Measurements from ENCODE around the gene TMEM144.

DNA sequence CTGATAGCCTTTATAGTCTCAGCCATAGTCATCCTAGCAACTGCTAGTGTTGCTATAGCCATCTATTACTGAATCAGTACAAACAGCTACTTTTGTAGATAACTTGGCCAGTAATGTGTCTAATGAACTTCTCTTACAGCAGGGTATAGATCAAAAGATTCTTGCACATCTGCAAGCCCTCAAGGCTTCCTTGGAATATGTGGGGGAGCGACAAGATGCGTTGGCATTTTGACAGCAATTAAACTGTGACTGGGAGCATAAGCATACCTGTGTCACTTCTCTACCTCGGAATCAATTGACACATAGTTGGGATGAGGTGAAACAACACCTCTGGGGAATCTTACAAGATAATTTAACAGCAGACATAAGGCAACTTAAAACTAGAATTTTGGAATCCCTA lies 87.6 kb downstream of the TMEM144 start:
- TF ChIP-seq, protein P1, sequence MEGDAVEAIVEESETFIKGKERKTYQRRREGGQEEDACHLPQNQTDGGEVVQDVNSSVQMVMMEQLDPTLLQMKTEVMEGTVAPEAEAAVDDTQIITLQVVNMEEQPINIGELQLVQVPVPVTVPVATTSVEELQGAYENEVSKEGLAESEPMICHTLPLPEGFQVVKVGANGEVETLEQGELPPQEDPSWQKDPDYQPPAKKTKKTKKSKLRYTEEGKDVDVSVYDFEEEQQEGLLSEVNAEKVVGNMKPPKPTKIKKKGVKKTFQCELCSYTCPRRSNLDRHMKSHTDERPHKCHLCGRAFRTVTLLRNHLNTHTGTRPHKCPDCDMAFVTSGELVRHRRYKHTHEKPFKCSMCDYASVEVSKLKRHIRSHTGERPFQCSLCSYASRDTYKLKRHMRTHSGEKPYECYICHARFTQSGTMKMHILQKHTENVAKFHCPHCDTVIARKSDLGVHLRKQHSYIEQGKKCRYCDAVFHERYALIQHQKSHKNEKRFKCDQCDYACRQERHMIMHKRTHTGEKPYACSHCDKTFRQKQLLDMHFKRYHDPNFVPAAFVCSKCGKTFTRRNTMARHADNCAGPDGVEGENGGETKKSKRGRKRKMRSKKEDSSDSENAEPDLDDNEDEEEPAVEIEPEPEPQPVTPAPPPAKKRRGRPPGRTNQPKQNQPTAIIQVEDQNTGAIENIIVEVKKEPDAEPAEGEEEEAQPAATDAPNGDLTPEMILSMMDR (IDR thresholded peaks at IDR 0.05; ENCODE audit: insufficient read depth, low read length, poor library complexity, severe bottlenecking) = no peak
- TF ChIP-seq EZH2phosphoT487 (conservative IDR thresholded peaks at IDR 0.05; ENCODE audit: low read length) = no peak

Measured in SU-DHL-6 (cell line).